Measurements from ENCODE around the gene ZGRF1. TPM values are rescaled to one million over a fixed set of nuclear protein-coding genes. Genes with fewer than 3 reads are reported as not detected.
"Not testable (repeated sequence)": the region's sequence is repeated elsewhere in the genome, so short reads cannot be mapped to it uniquely, and the experiment has no call there.

The ZGRF1 gene
- total and polyA plus RNA-seq, 2 experiments from 2014 or later, result 3.1 to 5.3 TPM

DNA sequence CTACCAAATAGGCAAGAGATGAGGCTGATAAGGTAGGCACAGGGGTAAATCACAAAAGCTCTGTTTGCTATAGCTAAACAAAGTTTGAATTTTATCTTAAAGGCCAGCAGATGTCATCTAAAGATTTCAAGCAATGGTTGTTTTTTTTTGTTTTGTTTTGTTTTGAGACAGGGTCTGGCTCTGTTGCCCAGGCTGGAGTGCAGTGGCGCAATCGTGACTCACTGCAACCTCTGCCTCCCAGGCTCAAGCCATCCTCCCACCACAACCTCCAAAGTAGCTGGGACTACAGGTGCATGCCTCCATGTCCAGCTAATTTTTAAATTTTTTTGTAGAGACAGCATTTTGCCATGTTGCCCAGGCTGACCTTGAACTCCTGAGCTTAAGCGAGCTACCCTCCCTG is 77.7 kb downstream of the ZGRF1 start:
- Histone ChIP-seq H3K9ac (no peak overlapping the region), H3K4me1 (ENCODE audit: insufficient read depth) (no peaks in the 10 kb centered on the region), H3K36me3 (ENCODE audit: low read depth) (no peaks in the 10 kb centered on the region), H2AFZ (no peak overlapping the region), H3K27ac (no peak overlapping the region), H3K9me3 (ENCODE audit: low read depth) (no peaks in the 10 kb centered on the region), H3K79me2 (ENCODE audit: insufficient read depth) (no peaks in the 10 kb centered on the region), H3K4me3 (no peak overlapping the region), H3K27me3 (replicated peaks; ENCODE audit: insufficient read depth) (no peaks in the 10 kb centered on the region), H3F3A (ENCODE audit: insufficient read depth) (no peaks in the 10 kb centered on the region), H3K4me2 (ENCODE audit: unreplicated experiment) (no peak overlapping the region), H4K20me1 (ENCODE audit: insufficient read depth) (no peaks in the 10 kb centered on the region), H3K9me2 (ENCODE audit: insufficient read depth) (no peaks in the 10 kb centered on the region)
- WGBS, 2 experiments (ENCODE audit: low coverage in 1 of 2, low lambda C conversion rate in 2 of 2, missing lambda C conversion rate in 2 of 2), result 96 to 98% methylated on average over 3 of the region's 3 CpGs
- no peak for TF ChIP-seq EZH2 (IDR thresholded peaks at IDR 0.05; ENCODE audit: insufficient read depth, poor library complexity, severe bottlenecking)
- no peak for DNase-seq
- in situ Hi-C loops (cut with MboI), result no loop called here

DNA sequence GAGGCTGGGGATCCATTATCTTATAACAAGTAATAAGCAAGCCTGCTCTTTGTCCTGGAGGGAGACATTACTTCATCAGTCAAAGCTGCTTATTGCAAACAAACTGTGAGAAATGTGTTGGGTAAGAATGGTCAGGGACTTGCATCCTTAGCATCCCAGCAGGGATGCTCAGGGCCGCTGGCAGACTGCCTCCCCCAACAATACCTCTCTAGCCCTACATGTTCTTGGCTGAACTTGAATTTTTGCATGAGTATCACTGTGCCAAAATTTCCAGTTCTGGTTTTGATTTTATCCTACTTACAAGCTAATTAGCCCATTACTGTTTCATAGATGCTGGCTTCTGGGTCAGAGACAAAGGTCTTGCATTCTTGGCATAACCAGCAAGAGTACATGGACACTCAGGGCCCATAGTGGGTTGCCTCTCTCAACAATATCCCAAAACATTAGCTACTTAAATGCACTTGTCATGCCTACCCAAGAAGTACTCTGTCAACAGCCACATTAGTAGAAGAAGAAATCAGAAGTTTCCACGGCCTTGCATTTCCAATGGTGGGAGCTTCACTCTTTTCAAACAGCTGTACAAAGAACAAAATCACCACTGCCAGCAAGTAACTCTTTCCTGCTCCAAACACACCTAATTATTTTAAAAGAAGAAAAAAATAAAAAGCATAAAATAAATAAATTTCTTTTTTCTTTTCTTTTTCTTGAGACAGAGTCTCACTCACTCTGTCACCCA is 78.9 kb downstream of the ZGRF1 start:
- in situ Hi-C loops (cut with MboI), result no loop called here
- no peak overlapping the region for H3K4me3 ChIP-seq
- H3K79me2 ChIP-seq (ENCODE audit: insufficient read depth), result no peaks in the 10 kb centered on the region
- no peak overlapping the region for H3K4me2 ChIP-seq (ENCODE audit: unreplicated experiment)
- H3K9ac ChIP-seq, result no peak overlapping the region
- H3K27ac ChIP-seq, result no peak overlapping the region
- no peaks in the 10 kb centered on the region for H3K9me2 ChIP-seq (ENCODE audit: insufficient read depth)
- H3F3A ChIP-seq (ENCODE audit: insufficient read depth), result peaks cover 4% of the 10 kb centered on the region
- H3K36me3 ChIP-seq (ENCODE audit: low read depth), result no peaks in the 10 kb centered on the region
- no peaks in the 10 kb centered on the region for H3K9me3 ChIP-seq (ENCODE audit: low read depth)
- no peak overlapping the region for H2AFZ ChIP-seq
- H4K20me1 ChIP-seq (ENCODE audit: insufficient read depth), result no peaks in the 10 kb centered on the region
- DNase-seq, result no peak
- no peaks in the 10 kb centered on the region for H3K27me3 ChIP-seq (replicated peaks; ENCODE audit: insufficient read depth)
- peaks cover 7% of the 10 kb centered on the region for H3K4me1 ChIP-seq (ENCODE audit: insufficient read depth)
- TF ChIP-seq EZH2 (IDR thresholded peaks at IDR 0.05; ENCODE audit: insufficient read depth, poor library complexity, severe bottlenecking) (no peak), EZH2phosphoT487 (IDR thresholded peaks at IDR 0.05; ENCODE audit: insufficient read depth, low read depth) (no peak)
- WGBS, 2 experiments (ENCODE audit: low coverage in 1 of 2, low lambda C conversion rate in 2 of 2, missing lambda C conversion rate in 2 of 2), result 92 to 100% methylated on average over 2 of the region's 2 CpGs

DNA sequence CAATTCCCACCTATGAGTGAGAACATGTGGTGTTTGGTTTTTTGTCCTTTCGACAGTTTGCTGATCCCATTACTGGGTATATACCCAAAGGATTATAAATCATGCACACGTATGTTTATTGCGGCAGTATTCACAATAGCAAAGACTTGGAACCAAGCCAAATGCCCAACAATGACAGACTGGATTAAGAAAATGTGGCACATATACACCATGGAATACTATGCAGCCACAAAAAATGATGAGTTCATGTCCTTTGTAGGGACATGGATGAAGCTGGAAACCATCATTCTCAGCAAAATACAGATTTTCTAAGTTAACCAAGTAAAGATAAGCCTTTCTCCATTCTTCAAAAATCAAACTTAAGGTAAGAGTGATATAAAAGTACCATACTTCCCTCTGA is 82.4 kb downstream of the ZGRF1 start:
- H3K27ac ChIP-seq; in situ Hi-C loops (cut with MboI); H3K79me2 ChIP-seq (ENCODE audit: insufficient read depth); H4K20me1 ChIP-seq (ENCODE audit: insufficient read depth); H3K9me2 ChIP-seq (ENCODE audit: insufficient read depth); H3K36me3 ChIP-seq (ENCODE audit: low read depth); H3K4me3 ChIP-seq; H2AFZ ChIP-seq; H3K4me2 ChIP-seq (ENCODE audit: unreplicated experiment); H3K9ac ChIP-seq; H3K27me3 ChIP-seq (replicated peaks; ENCODE audit: insufficient read depth); DNase-seq; H3K9me3 ChIP-seq (ENCODE audit: low read depth): not testable (repeated sequence)
- 100% methylated on average over 3 of the region's 3 CpGs for WGBS, 2 experiments (ENCODE audit: low coverage in 1 of 2, low lambda C conversion rate in 2 of 2, missing lambda C conversion rate in 2 of 2)
- peaks cover 20% of the 10 kb centered on the region for H3F3A ChIP-seq (ENCODE audit: insufficient read depth)
- H3K4me1 ChIP-seq (ENCODE audit: insufficient read depth), result peaks cover 31% of the 10 kb centered on the region

DNA sequence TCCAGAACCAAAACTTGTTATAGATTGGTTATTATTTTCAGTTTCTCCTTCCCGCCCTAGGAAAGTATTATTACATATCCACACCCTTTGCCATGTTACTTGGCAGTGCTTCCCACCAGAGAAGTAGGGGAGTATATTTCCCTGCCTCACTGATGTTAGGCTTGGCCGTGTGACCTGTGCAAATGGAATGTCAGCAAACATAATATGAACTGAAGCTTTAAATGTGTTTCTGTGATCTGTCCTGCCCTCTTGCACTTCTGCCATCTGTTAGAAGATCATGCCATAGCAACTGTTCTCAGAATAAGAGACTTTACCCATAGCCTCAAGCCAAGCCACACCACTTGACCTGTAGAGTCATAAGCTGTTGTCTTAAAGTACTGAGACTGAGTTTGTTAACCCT is 84.0 kb downstream of the ZGRF1 start:
- DNase-seq, result peak; percentile 82
- Histone ChIP-seq H3K27ac (peak overlapping the region; percentile 56), H4K20me1 (ENCODE audit: insufficient read depth) (no peaks in the 10 kb centered on the region), H2AFZ (0 out of 2 replicates have a peak overlapping the region, but pooled peaks have one; percentile 14), H3K9ac (peak overlapping the region; percentile 2; the same call in 1 of the 2 replicates), H3K36me3 (ENCODE audit: low read depth) (no peaks in the 10 kb centered on the region), H3K27me3 (replicated peaks; ENCODE audit: insufficient read depth) (no peaks in the 10 kb centered on the region), H3K4me1 (ENCODE audit: insufficient read depth) (peaks cover 31% of the 10 kb centered on the region), H3K79me2 (ENCODE audit: insufficient read depth) (no peaks in the 10 kb centered on the region), H3K9me2 (ENCODE audit: insufficient read depth) (no peaks in the 10 kb centered on the region), H3K4me3 (peak overlapping the region; percentile 18), H3K4me2 (ENCODE audit: unreplicated experiment) (peak overlapping the region; percentile 60), H3K9me3 (ENCODE audit: low read depth) (no peaks in the 10 kb centered on the region), H3F3A (ENCODE audit: insufficient read depth) (peaks cover 20% of the 10 kb centered on the region)
- in situ Hi-C loops (cut with MboI), result no loop called here
- no peak for TF ChIP-seq EZH2phosphoT487 (IDR thresholded peaks at IDR 0.05; ENCODE audit: insufficient read depth, low read depth)
- no peak for TF ChIP-seq EZH2 (IDR thresholded peaks at IDR 0.05; ENCODE audit: insufficient read depth, poor library complexity, severe bottlenecking)
- 8% methylated on average over 2 of the region's 2 CpGs for WGBS, 2 experiments (ENCODE audit: low coverage in 1 of 2, low lambda C conversion rate in 2 of 2, missing lambda C conversion rate in 2 of 2)
